ENCODE data around the gene MMP15. TPM values are rescaled to one million over a fixed set of nuclear protein-coding genes. Genes with fewer than 3 reads are reported as not detected.
A peak's percentile ranks its signal among the peaks of the same experiment; 100 is the strongest.

The MMP15 gene
- total and polyA plus RNA-seq, 2 of the 13 experiments (the other 11 are each of a cell fraction or from before 2014, with no cell fraction given): 35.2 to 44.9 TPM

GRCh38 chr16:58026139-58026704, 668 bp downstream of the MMP15 start (continued):
- TF ChIP-seq ZNF274 (CRISPR knock-in tag; IDR thresholded peaks at IDR 0.05) (0 out of 2 replicates have a peak, but pooled peaks have one; percentile 18), GATA4 (IDR thresholded peaks at IDR 0.05; ENCODE audit: borderline replicate concordance, low read depth) (no peak), CREB3 (CRISPR knock-in tag; IDR thresholded peaks at IDR 0.05) (0 out of 2 replicates have a peak, but pooled peaks have one; percentile 28), UBTF (CRISPR knock-in tag; IDR thresholded peaks at IDR 0.05) (no peak; the same call in none of the 2 replicates), PRDM10 (CRISPR knock-in tag; IDR thresholded peaks at IDR 0.05; ENCODE audit: low read depth) (0 out of 2 replicates have a peak, but pooled peaks have one; percentile 5), ZFX (CRISPR knock-in tag; IDR thresholded peaks at IDR 0.05; ENCODE audit: low read depth) (peak; percentile 68), HNRNPK (IDR thresholded peaks at IDR 0.05; ENCODE audit: low read depth, low read length, poor library complexity, severe bottlenecking) (no peak), CERS6 (CRISPR knock-in tag; IDR thresholded peaks at IDR 0.05) (no peak), STAT6 (CRISPR knock-in tag; IDR thresholded peaks at IDR 0.05; ENCODE audit: borderline replicate concordance) (no peak), ZNF292 (CRISPR knock-in tag; IDR thresholded peaks at IDR 0.05; ENCODE audit: borderline replicate concordance, low read depth) (no peak; the same call in 1 of the 2 replicates), ATF3 (CRISPR knock-in tag; IDR thresholded peaks at IDR 0.05) (peak; percentile 7; the same call in 1 of the 2 replicates), ZNF280D (CRISPR knock-in tag; IDR thresholded peaks at IDR 0.05) (peak; percentile 24; the same call in 1 of the 2 replicates)

All from HepG2 (cell line).